Liver (tissue), 9 donors: ENCODE results near the gene LHFPL6. TPM values are rescaled to one million over a fixed set of nuclear protein-coding genes. Genes with fewer than 3 reads are reported as not detected.

Experiments used
- DNase-seq: peaks from one replicate; pipeline ENCODE4 v3.0.0-alpha.2; 2017; ENCODE audit warnings: low spot score
- H3K27ac ChIP-seq, 2 donors: one replicate each; pipeline ENCODE4 v1.7.0; 2013; ENCODE audit warnings: inconsistent platforms in 2 of 2, low read length in 2 of 2, control low read depth in 1 of 2, low read depth in 1 of 2, mild to moderate bottlenecking in 1 of 2
- H3K27me3 ChIP-seq, 4 donors: one replicate each; pipeline versions ENCODE4 v1.6.1 to v1.7.0; 2013; ENCODE audit warnings: low read length in 3 of 4, inconsistent platforms in 1 of 4, mild to moderate bottlenecking in 1 of 4, moderate library complexity in 1 of 4; ENCODE audit not compliant: control insufficient read depth in 4 of 4, insufficient read depth in 4 of 4
- H3K36me3 ChIP-seq, 4 donors: one replicate each; pipeline versions ENCODE4 v1.6.1 to v1.7.0; 2013; ENCODE audit warnings: low read length in 3 of 4, mild to moderate bottlenecking in 3 of 4, low read depth in 1 of 4, moderate library complexity in 1 of 4; ENCODE audit not compliant: control insufficient read depth in 4 of 4, insufficient read depth in 3 of 4
- H3K4me1 ChIP-seq, 4 donors: one replicate each; pipeline versions ENCODE4 v1.6.1 to v1.7.0; 2013; ENCODE audit warnings: low read length in 3 of 4, mild to moderate bottlenecking in 3 of 4, moderate library complexity in 1 of 4; ENCODE audit not compliant: control insufficient read depth in 4 of 4, insufficient read depth in 4 of 4
- H3K4me3 ChIP-seq, 3 donors: one replicate each; pipeline versions ENCODE4 v1.6.1 to v1.7.0; 2013; ENCODE audit warnings: low read length in 3 of 3, control low read depth in 1 of 3, low read depth in 1 of 3, mild to moderate bottlenecking in 1 of 3
- H3K9ac ChIP-seq, 2 donors: one replicate each; pipeline ENCODE4 v1.7.0; 2013; ENCODE audit warnings: low read length in 2 of 2, mild to moderate bottlenecking in 2 of 2, moderate library complexity in 2 of 2, control low read depth in 1 of 2, low read depth in 1 of 2
- H3K9me3 ChIP-seq, 4 donors: one replicate each; pipeline versions ENCODE4 v1.6.1 to v1.7.0; 2013; ENCODE audit warnings: low read length in 3 of 4; ENCODE audit not compliant: control insufficient read depth in 4 of 4
- ATF3 ChIP-seq: IDR thresholded peaks from 2 replicates; pipeline ENCODE4 v1.6.1; 2016; ENCODE audit warnings: antibody characterized with exemption
- CTCF ChIP-seq: fragments of 150-350 bp; IDR thresholded peaks from 2 replicates; pipeline ENCODE4 v1.5.1; 2017; ENCODE audit warnings: improper control_type of control experiment, low read depth, low read length; ENCODE audit not compliant: missing input control
- EGR1 ChIP-seq, 2 donors: IDR thresholded peaks; 2 replicates each; pipeline ENCODE4 v1.6.1; 2016 to 2018; ENCODE audit warnings: antibody characterized with exemption in 2 of 2, low read depth in 2 of 2
- FOXA1 ChIP-seq: IDR thresholded peaks from 2 replicates; pipeline ENCODE4 v1.6.1; 2016; ENCODE audit warnings: antibody characterized with exemption
- FOXA2 ChIP-seq: IDR thresholded peaks from 2 replicates; pipeline ENCODE4 v1.6.1; 2016; ENCODE audit warnings: antibody characterized with exemption
- GABPA ChIP-seq, 2 donors: IDR thresholded peaks in 1 of 2; conservative IDR thresholded peaks in 1 of 2; 2 replicates each; pipeline ENCODE4 v1.6.1; 2016; ENCODE audit warnings: antibody characterized with exemption in 2 of 2, mild to moderate bottlenecking in 1 of 2, moderate library complexity in 1 of 2
- HNF4A ChIP-seq, 2 donors: conservative IDR thresholded peaks; 2 replicates each; pipeline ENCODE4 v1.6.1; 2016; ENCODE audit warnings: antibody characterized with exemption in 2 of 2, mild to moderate bottlenecking in 2 of 2
- HNF4G ChIP-seq: IDR thresholded peaks from 2 replicates; pipeline ENCODE4 v1.6.1; 2016; ENCODE audit warnings: antibody characterized with exemption
- JUND ChIP-seq, 2 donors: IDR thresholded peaks; 2 replicates each; pipeline ENCODE4 v1.6.1; 2016; ENCODE audit warnings: antibody characterized with exemption in 2 of 2
- MAX ChIP-seq: IDR thresholded peaks from 2 replicates; pipeline ENCODE4 v1.6.1; 2016; ENCODE audit warnings: antibody characterized with exemption
- NR2F2 ChIP-seq: IDR thresholded peaks from 2 replicates; pipeline ENCODE4 v1.6.1; 2016; ENCODE audit warnings: antibody characterized with exemption
- TAF1 ChIP-seq: conservative IDR thresholded peaks from 2 replicates; pipeline ENCODE4 v1.6.1; 2016; ENCODE audit warnings: antibody characterized with exemption, mild to moderate bottlenecking
- YY1 ChIP-seq: IDR thresholded peaks from 2 replicates; pipeline ENCODE4 v1.6.1; 2016; ENCODE audit warnings: antibody characterized with exemption, mild to moderate bottlenecking
- ZBTB33 ChIP-seq: IDR thresholded peaks from 2 replicates; pipeline ENCODE4 v1.6.1; 2016; ENCODE audit warnings: antibody characterized with exemption
- WGBS: extraction: QIAGEN DNeasy Blood & Tissue Kit; methylation state at CpG from one replicate; pipeline ENCODE4 v1.1.7; 2013; 5-methylcytosine and 5-hydroxymethylcytosine counted together
- polyA plus RNA-seq, 2 donors: library from polyadenylated mRNA; stranded (reverse) in 1 of 2; unstranded in 1 of 2; fragments of 200-250 nt in 1 of 2; fragments of >200 nt in 1 of 2; fragmentation: Nextera tagmentation in 1 of 2; extraction: Ambion mirVana in 1 of 2; gene quantifications; one replicate each; pipeline versions ENCODE4 v1.2.1 to v1.2.3, GENCODE V29; 2013 to 2015
- total RNA-seq, 2 donors: library from RNA; depleted of rRNA; stranded (reverse); fragments of >200 nt; gene quantifications; one replicate each; pipeline ENCODE4 v1.2.3, GENCODE V29; 2014
- donor health status: healthy.
- donor health status: healthy.
- donor health status: healthy.
- donor health status: healthy.
- donor health status: healthy.

The LHFPL6 gene
- total and polyA plus RNA-seq, 4 donors = 2.6 to 8.3 (median 5.5) TPM

GRCh38 chr13:39635564-39635963 lies 32.6 kb upstream of the LHFPL6 start:
- no peaks in the 10 kb centered on the region for H3K36me3 ChIP-seq
- no peak overlapping the region for H3K4me3 ChIP-seq
- DNase-seq = no peak
- H3K9ac ChIP-seq = no peak overlapping the region
- 79% methylated on average over 1 of the region's 1 CpG for WGBS
- no peaks in the 10 kb centered on the region for H3K4me1 ChIP-seq
- no peak for TF ChIP-seq FOXA1
- no peak for TF ChIP-seq FOXA2
- H3K9me3 ChIP-seq = peaks cover 0 to 7% (median under 1%) of the 10 kb centered on the region in 4 donors
- peaks cover 0 to 3% (median 0%) of the 10 kb centered on the region in 4 donors for H3K27me3 ChIP-seq
- H3K27ac ChIP-seq = no peak overlapping the region

- no peaks in the 10 kb centered on the region for H3K36me3 ChIP-seq
- H3K27me3 ChIP-seq = peaks cover 0 to 3% (median 0%) of the 10 kb centered on the region in 4 donors
- no peak overlapping the region for H3K9ac ChIP-seq
- no peak overlapping the region for H3K4me3 ChIP-seq
- H3K27ac ChIP-seq = no peak overlapping the region
- H3K4me1 ChIP-seq = no peaks in the 10 kb centered on the region
- H3K9me3 ChIP-seq = peaks cover 0 to 7% (median under 1%) of the 10 kb centered on the region in 4 donors
- TF ChIP-seq HNF4A (conservative IDR thresholded peaks at IDR 0.05) (no peak), GABPA (IDR thresholded peaks at IDR 0.05 in 1 of 2, conservative IDR thresholded peaks at IDR 0.05 in 1 of 2) (no peak), MAX (no peak), ATF3 (no peak), NR2F2 (no peak)
- DNase-seq = no peak
Observed at GRCh38 chr13:39632994-39633393, 30.0 kb upstream of the LHFPL6 start.

- peaks cover 0 to 7% (median under 1%) of the 10 kb centered on the region in 4 donors for H3K9me3 ChIP-seq
- no peaks in the 10 kb centered on the region for H3K4me1 ChIP-seq
- no peak overlapping the region for H3K27ac ChIP-seq
- TF ChIP-seq GABPA (IDR thresholded peaks at IDR 0.05 in 1 of 2, conservative IDR thresholded peaks at IDR 0.05 in 1 of 2) (no peak), CTCF (no peak), ZBTB33 (no peak), HNF4G (no peak), FOXA2 (no peak), TAF1 (no peak), EGR1 (IDR thresholded peaks at IDR 0.05; ENCODE audit: low read depth in 2 of 2) (no peak), JUND (IDR thresholded peaks at IDR 0.05) (no peak), ATF3 (no peak), YY1 (no peak), FOXA1 (no peak)
- H3K27me3 ChIP-seq = peaks cover 0 to 3% (median 0%) of the 10 kb centered on the region in 4 donors
- no peak for DNase-seq
- H3K4me3 ChIP-seq = no peak overlapping the region
- 74% methylated on average over 1 of the region's 1 CpG for WGBS
- H3K36me3 ChIP-seq = no peaks in the 10 kb centered on the region
- no peak overlapping the region for H3K9ac ChIP-seq
Observed at GRCh38 chr13:39631307-39631706, 28.3 kb upstream of the LHFPL6 start.
